Right lobe of liver (tissue), 4 donors: ENCODE measurements around the gene TRAPPC4.
"Not testable (repeated sequence)": the region's sequence is repeated elsewhere in the genome, so short reads cannot be mapped to it uniquely, and the experiment has no call there.

ENCODE experiments used
- POLR2A ChIP-seq: fragments of 450-650 bp; IDR thresholded peaks from one replicate; pipeline ENCODE4 v1.6.1; 2017; ENCODE audit warnings: antibody characterized with exemption, mild to moderate bottlenecking
- TF ChIP-seq, protein P1 (sequence below), 4 donors: fragments of 200-600 bp in 3 of 4; fragments of 450-650 bp in 1 of 4; IDR thresholded peaks; one replicate each; pipeline versions ENCODE4 v1.5.1 to v1.8.0; 2016 to 2022; ENCODE audit warnings: antibody characterized with exemption in 4 of 4, mild to moderate bottlenecking in 2 of 4
- donor health status: DM: no; HTN: no; CAD: no.
- donor health status: DM: no; HTN: no; CAD: no.
- donor health status: DM: no; HTN: yes; CAD: no.

- TF ChIP-seq, protein P1, sequence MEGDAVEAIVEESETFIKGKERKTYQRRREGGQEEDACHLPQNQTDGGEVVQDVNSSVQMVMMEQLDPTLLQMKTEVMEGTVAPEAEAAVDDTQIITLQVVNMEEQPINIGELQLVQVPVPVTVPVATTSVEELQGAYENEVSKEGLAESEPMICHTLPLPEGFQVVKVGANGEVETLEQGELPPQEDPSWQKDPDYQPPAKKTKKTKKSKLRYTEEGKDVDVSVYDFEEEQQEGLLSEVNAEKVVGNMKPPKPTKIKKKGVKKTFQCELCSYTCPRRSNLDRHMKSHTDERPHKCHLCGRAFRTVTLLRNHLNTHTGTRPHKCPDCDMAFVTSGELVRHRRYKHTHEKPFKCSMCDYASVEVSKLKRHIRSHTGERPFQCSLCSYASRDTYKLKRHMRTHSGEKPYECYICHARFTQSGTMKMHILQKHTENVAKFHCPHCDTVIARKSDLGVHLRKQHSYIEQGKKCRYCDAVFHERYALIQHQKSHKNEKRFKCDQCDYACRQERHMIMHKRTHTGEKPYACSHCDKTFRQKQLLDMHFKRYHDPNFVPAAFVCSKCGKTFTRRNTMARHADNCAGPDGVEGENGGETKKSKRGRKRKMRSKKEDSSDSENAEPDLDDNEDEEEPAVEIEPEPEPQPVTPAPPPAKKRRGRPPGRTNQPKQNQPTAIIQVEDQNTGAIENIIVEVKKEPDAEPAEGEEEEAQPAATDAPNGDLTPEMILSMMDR (IDR thresholded peaks at IDR 0.05), result not testable (repeated sequence)
- not testable (repeated sequence) for TF ChIP-seq POLR2A
Measured at GRCh38 chr11:118984337-118984736, 34.2 kb upstream of the TRAPPC4 start.
